Transverse colon (tissue), 4 donors: Measurements from ENCODE around the gene FIP1L1. TPM values are rescaled to one million over a fixed set of nuclear protein-coding genes. Genes with fewer than 3 reads are reported as not detected.

ENCODE experiments used
- DNase-seq: peaks from one replicate; pipeline ENCODE4 v3.0.0-alpha.2; 2019
- H3K27ac ChIP-seq, 4 donors: fragments of 200-600 bp; sonication (generic); 2 replicates each; pipeline ENCODE4 v1.5.1; 2016 to 2018; ENCODE audit warnings: inconsistent platforms in 4 of 4
- H3K27me3 ChIP-seq: fragments of 200-600 bp; sonication (generic); 2 replicates; pipeline ENCODE4 v1.5.1; 2017; ENCODE audit warnings: inconsistent platforms
- H3K36me3 ChIP-seq, 4 donors: fragments of 200-600 bp; sonication (generic); 2 replicates each; pipeline ENCODE4 v1.5.1; 2017 to 2019; ENCODE audit warnings: inconsistent platforms in 4 of 4
- H3K4me1 ChIP-seq, 4 donors: fragments of 200-600 bp; sonication (generic); 2 replicates each; pipeline ENCODE4 v1.5.1; 2017 to 2020; ENCODE audit warnings: inconsistent platforms in 4 of 4
- H3K4me3 ChIP-seq, 4 donors: fragments of 200-600 bp; sonication (generic); 1 replicate in 1 of 4; 2 replicates in 3 of 4; pipeline versions ENCODE4 v1.5.1 to v1.6.1; 2017 to 2019; ENCODE audit warnings: inconsistent platforms in 4 of 4
- H3K9me3 ChIP-seq, 2 donors: fragments of 200-600 bp; sonication (generic); 2 replicates each; pipeline ENCODE4 v1.5.1; 2017 to 2019; ENCODE audit warnings: inconsistent platforms in 2 of 2
- EP300 ChIP-seq: sonication (generic); formaldehyde crosslinking; IDR thresholded peaks from one replicate; pipeline ENCODE4 v1.6.1; 2017; ENCODE audit warnings: antibody characterized with exemption, low read depth
- POLR2A ChIP-seq: fragments of 450-650 bp; IDR thresholded peaks from one replicate; pipeline ENCODE4 v1.6.1; 2016; ENCODE audit warnings: antibody characterized with exemption, mild to moderate bottlenecking, moderate library complexity
- POLR2AphosphoS5 ChIP-seq, 3 donors: sonication (generic); formaldehyde crosslinking; IDR thresholded peaks; one replicate each; pipeline ENCODE4 v1.6.1; 2016; ENCODE audit warnings: antibody characterized with exemption in 3 of 3
- WGBS, 2 donors: methylation state at CpG; one replicate each; pipeline ENCODE4 v1.1.5; 2018; ENCODE audit warnings: low coverage in 1 of 2; 5-methylcytosine and 5-hydroxymethylcytosine counted together
- in situ Hi-C, 4 donors: fragments of 200-750 bp; cut with MboI; loops; one replicate each; pipeline versions ENCODE4 v1.15.0 to v1.15.1; 2017; ENCODE audit warnings: low sequenced_read_pairs in 3 of 4, low pct_ligation_motif_present in 1 of 4, low pct_unique_long_range_greater_than_20kb in 1 of 4
- intact Hi-C: fragments of 100-400 bp; cut with DNase I; formaldehyde crosslinking; loops from one replicate; pipeline ENCODE4 v1.15.1; 2023; ENCODE audit warnings: low total_unique reads
- total RNA-seq, 4 donors: library from RNA; depleted of rRNA; stranded (reverse); fragments of >200 nt; gene quantifications; one replicate each; pipeline ENCODE4 v1.1.0, GENCODE V29; 2016
- TF ChIP-seq, protein P1 (sequence below), 5 experiments: fragments of 200-600 bp in 3 of 5; fragments of 450-650 bp in 2 of 5; sonication (generic) in 3 of 5; IDR thresholded peaks; 1 replicate in 2 of 5; 2 replicates in 3 of 5; pipeline ENCODE4 v1.5.1; 2016 to 2017; ENCODE audit warnings: antibody characterized with exemption in 5 of 5, inconsistent platforms in 3 of 5, mild to moderate bottlenecking in 2 of 5, moderate library complexity in 1 of 5

Gene FIP1L1
- total RNA-seq, 4 donors from 2014 or later = 20.6 to 97.5 (median 43.9) TPM

DNA sequence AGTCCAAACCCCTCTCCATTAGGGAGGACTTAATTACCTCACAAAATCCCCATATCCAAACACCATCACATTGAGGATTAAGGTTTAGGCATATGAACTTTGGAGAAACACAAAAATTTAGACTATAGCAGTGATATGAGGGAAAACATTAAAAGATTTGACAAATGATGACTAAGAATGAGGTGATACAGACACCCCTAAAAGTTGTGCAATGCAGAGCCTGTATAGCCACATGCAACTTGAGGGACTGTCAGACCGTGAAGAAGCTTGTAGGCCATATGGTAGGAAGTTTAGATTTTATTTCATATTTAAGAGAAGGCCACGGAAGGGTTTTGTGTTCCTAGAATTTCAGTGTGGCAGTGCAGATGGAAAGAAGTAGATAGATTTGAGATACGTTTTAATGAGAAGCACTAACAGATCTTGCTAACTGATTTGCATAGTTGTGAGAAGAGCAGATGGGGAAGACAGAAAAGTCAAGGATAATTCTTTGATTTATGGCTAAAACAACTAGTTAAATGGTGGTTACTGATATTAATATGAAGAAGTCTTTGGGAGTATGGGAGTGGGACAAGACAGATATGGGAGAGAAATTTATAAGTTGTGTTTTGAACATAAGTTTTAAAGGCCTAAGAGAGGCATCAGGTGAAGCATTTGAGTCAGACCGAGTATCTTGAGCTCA is 5.5 kb upstream of the FIP1L1 start:
- H3K9me3 ChIP-seq = no peaks in the 10 kb centered on the region
- H3K4me1 ChIP-seq = peaks cover 0 to 14% (median 2%) of the 10 kb centered on the region in 4 donors
- in situ Hi-C loops (loop anchor here in 2 of 4 donors (25.0 kb wide), 5 partner anchors 360 to 865 kb away; partner anchors contain the start of genes CHIC2 (in 2 of the 2) and PDGFRA (in 1 of the 2)), intact Hi-C loops (no loop called here)
- no peaks in the 10 kb centered on the region for H3K36me3 ChIP-seq
- 78 to 86% methylated on average over 4 of the region's 4 CpGs for WGBS, 2 donors
- TF ChIP-seq EP300 (no peak), POLR2AphosphoS5 (IDR thresholded peaks at IDR 0.05) (no peak), POLR2A (no peak)
- TF ChIP-seq, protein P1, sequence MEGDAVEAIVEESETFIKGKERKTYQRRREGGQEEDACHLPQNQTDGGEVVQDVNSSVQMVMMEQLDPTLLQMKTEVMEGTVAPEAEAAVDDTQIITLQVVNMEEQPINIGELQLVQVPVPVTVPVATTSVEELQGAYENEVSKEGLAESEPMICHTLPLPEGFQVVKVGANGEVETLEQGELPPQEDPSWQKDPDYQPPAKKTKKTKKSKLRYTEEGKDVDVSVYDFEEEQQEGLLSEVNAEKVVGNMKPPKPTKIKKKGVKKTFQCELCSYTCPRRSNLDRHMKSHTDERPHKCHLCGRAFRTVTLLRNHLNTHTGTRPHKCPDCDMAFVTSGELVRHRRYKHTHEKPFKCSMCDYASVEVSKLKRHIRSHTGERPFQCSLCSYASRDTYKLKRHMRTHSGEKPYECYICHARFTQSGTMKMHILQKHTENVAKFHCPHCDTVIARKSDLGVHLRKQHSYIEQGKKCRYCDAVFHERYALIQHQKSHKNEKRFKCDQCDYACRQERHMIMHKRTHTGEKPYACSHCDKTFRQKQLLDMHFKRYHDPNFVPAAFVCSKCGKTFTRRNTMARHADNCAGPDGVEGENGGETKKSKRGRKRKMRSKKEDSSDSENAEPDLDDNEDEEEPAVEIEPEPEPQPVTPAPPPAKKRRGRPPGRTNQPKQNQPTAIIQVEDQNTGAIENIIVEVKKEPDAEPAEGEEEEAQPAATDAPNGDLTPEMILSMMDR (IDR thresholded peaks at IDR 0.05) = no peak
- DNase-seq = no peak
- H3K27ac ChIP-seq = no peak overlapping the region
- H3K4me3 ChIP-seq = no peak overlapping the region
- no peaks in the 10 kb centered on the region for H3K27me3 ChIP-seq

DNA sequence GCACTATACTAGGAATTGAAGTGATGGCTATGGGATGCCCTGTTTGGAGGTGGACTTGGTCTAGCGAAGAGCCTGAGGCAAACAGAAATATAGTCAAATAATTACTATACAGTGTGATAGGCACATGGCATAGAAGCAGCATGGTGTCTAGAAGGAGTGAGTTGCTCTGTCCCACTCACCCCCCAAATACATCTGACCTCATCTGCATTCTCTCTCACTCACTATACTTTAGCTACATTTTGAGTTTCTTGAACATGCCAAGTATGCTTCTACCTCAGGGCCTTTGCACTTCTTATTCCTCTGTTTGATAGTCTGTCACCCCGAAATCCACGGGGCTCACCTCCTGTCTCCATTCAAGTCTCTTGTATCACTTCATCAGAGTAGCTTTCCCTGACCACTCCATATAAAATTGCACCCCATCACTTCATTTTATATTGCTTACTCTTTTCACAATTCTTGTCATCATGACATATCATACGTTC is 2.6 kb upstream of the FIP1L1 start:
- TF ChIP-seq, protein P1 (IDR thresholded peaks at IDR 0.05) = no peak
- TF ChIP-seq EP300 (no peak), POLR2AphosphoS5 (IDR thresholded peaks at IDR 0.05) (no peak), POLR2A (no peak)
- no peaks in the 10 kb centered on the region for H3K9me3 ChIP-seq
- H3K4me1 ChIP-seq = peaks cover 0 to 32% (median 14%) of the 10 kb centered on the region in 4 donors
- no peaks in the 10 kb centered on the region for H3K27me3 ChIP-seq
- no peaks in the 10 kb centered on the region for H3K36me3 ChIP-seq
- H3K4me3 ChIP-seq = no peak overlapping the region
- 56 to 70% methylated on average over 3 to 4 of the region's 4 CpGs for WGBS, 2 donors
- H3K27ac ChIP-seq = peak overlapping the region in 1 of 4 donors; percentile 28
- intact Hi-C loops (no loop called here), in situ Hi-C loops (loop anchor here in 2 of 4 donors (25.0 kb wide), 6 partner anchors 112 to 862 kb away; partner anchors contain the start of genes CHIC2 (in 2 of the 2) and PDGFRA (in 1 of the 2))
- DNase-seq = no peak

DNA sequence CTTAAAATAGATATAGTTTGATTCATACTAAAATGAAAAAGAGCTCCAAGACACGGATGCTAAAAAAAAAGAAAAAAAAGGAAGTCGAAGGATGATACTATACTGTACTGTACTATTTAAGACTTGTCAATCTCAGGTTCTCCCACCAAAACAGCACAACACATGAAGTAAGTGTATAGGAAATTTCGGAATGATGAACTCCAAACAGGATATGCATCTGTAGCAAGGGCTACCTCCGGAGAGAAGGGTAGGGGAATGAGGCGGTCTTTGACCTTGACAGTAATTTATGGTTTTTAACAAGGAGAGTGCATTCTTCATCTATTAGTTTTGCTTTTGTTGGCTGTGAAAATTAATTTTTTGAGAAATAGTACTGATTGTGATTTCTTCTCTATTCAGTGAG is 541 bp upstream of the FIP1L1 start:
- Histone ChIP-seq H3K4me3 (peak overlapping the region; percentile 8 to 99 (median 93)), H3K27ac (peak overlapping the region; percentile 90 to 98 (median 94)), H3K36me3 (no peaks in the 10 kb centered on the region), H3K4me1 (peaks cover 0 to 32% (median 16%) of the 10 kb centered on the region in 4 donors), H3K27me3 (no peaks in the 10 kb centered on the region), H3K9me3 (no peaks in the 10 kb centered on the region)
- DNase-seq = no peak
- in situ Hi-C loops (loop anchor here in 1 of 4 donors (25.0 kb wide), 1 partner anchor 110 kb away; no protein-coding TSS in a partner anchor), intact Hi-C loops (no loop called here)
- TF ChIP-seq POLR2A = no peak
- TF ChIP-seq, protein P1 (IDR thresholded peaks at IDR 0.05) = no peak
- TF ChIP-seq EP300 = no peak
- WGBS, 2 donors = 34 to 51% methylated on average over 5 of the region's 5 CpGs

DNA sequence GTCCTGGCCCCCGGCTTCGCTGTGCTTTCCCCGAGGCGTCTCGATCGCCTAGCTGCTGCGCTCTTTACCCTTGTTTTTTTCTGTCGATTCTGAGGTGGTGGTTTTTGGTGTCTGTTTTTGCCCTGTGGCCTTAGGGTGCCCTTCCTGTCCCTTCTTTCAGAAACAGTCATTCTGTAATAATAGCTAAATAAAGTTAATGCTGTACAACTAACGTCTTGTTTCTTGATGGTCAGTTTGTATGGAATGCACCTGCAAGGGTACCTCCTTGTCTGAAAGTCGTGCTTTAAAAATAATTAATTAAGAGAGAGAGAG is 686 bp downstream of the FIP1L1 start:
- TF ChIP-seq EP300 = no peak
- TF ChIP-seq, protein P1 (IDR thresholded peaks at IDR 0.05) = no peak
- TF ChIP-seq POLR2A = no peak
- TF ChIP-seq POLR2AphosphoS5 (IDR thresholded peaks at IDR 0.05) = no peak
- H3K36me3 ChIP-seq = peaks cover 0 to 7% (median under 1%) of the 10 kb centered on the region in 4 donors
- H3K27ac ChIP-seq = peak overlapping the region; percentile 90 to 98 (median 94)
- H3K9me3 ChIP-seq = no peaks in the 10 kb centered on the region
- H3K4me3 ChIP-seq = peak overlapping the region; percentile 81 to 99 (median 93)
- no peak for DNase-seq
- in situ Hi-C loops (loop anchor here in 1 of 4 donors (25.0 kb wide), 1 partner anchor 109 kb away; no protein-coding TSS in a partner anchor), intact Hi-C loops (no loop called here)
- WGBS, 2 donors = 0 to 1% methylated on average over 8 to 10 of the region's 10 CpGs
- peaks cover 0 to 32% (median 16%) of the 10 kb centered on the region in 4 donors for H3K4me1 ChIP-seq
- H3K27me3 ChIP-seq = no peaks in the 10 kb centered on the region
